ENCODE measurements around the gene SPRR2B. TPM values are rescaled to one million over a fixed set of nuclear protein-coding genes. Genes with fewer than 3 reads are reported as not detected.
A peak's percentile ranks its signal among the peaks of the same experiment; 100 is the strongest.

The SPRR2B gene
- total and polyA plus RNA-seq, 9 of the 15 experiments (the other 6 are each of a cell fraction or from before 2014, with no cell fraction given), result not detected

DNA sequence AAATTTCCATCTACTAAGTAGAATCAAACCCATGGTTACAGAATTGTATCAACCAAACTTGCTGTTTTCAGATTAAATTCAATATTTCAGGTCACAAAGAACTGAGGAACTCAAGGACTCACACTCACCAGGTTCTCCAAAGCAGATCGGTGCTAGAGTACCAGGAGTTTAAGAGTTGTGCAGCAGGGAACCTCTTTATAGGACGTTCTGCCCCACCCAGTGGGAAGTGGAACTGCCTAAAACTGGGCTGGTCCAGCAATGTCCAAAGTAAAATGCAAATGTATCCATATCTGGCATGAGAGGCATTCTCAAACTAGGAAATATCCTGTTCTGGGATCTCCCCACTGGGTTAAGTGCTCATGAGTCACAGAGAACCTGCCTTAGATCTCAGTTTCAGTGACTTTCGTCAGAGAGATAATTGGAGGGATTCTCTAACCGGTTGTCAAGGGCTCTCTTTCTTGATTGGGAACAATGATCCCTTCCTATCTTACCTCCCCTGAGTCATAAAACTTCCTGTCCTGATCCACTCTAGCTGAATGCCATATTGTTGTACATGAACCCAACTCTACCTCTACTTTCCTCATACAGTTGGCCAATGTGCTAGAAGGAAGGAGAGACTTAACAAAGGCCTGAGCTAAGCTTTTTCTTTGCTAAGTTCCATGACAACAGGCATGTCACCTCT lies 30.3 kb downstream of the SPRR2B start, which contains the start of gene SPRR2D (continued):
- TF ChIP-seq, protein P1, sequence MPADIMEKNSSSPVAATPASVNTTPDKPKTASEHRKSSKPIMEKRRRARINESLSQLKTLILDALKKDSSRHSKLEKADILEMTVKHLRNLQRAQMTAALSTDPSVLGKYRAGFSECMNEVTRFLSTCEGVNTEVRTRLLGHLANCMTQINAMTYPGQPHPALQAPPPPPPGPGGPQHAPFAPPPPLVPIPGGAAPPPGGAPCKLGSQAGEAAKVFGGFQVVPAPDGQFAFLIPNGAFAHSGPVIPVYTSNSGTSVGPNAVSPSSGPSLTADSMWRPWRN (IDR thresholded peaks at IDR 0.05; ENCODE audit: low read depth), result no peak
- TF ChIP-seq RBM34 (IDR thresholded peaks at IDR 0.05; ENCODE audit: borderline replicate concordance, insufficient read depth, low read length) (no peak), SMARCA4 (IDR thresholded peaks at IDR 0.05) (peak; percentile 62; the same call in 1 of the 2 replicates), ERF (CRISPR knock-in tag; IDR thresholded peaks at IDR 0.05) (no peak), SRSF7 (optimal IDR thresholded peaks at IDR 0.05; ENCODE audit: low read depth, low read length) (no peak), CBFA2T2 (conservative IDR thresholded peaks at IDR 0.05) (no peak), HOXB6 (CRISPR knock-in tag; IDR thresholded peaks at IDR 0.05; ENCODE audit: borderline replicate concordance) (no peak), ZNF696 (CRISPR knock-in tag; conservative IDR thresholded peaks at IDR 0.05) (no peak), PML (IDR thresholded peaks at IDR 0.05; ENCODE audit: low read length) (no peak), SAFB2 (IDR thresholded peaks at IDR 0.05; ENCODE audit: borderline replicate concordance, low read depth, low read length, severe bottlenecking) (no peak), GATAD2B (IDR thresholded peaks at IDR 0.05; ENCODE audit: borderline replicate concordance) (no peak), XRCC5 (IDR thresholded peaks at IDR 0.05; ENCODE audit: low read depth, low read length) (no peak), NCOA2 (IDR thresholded peaks at IDR 0.05; ENCODE audit: partially characterized antibody in 2 of 2) (no peak), MCM3 (IDR thresholded peaks at IDR 0.05) (no peak)
- TF ChIP-seq, protein P2, sequence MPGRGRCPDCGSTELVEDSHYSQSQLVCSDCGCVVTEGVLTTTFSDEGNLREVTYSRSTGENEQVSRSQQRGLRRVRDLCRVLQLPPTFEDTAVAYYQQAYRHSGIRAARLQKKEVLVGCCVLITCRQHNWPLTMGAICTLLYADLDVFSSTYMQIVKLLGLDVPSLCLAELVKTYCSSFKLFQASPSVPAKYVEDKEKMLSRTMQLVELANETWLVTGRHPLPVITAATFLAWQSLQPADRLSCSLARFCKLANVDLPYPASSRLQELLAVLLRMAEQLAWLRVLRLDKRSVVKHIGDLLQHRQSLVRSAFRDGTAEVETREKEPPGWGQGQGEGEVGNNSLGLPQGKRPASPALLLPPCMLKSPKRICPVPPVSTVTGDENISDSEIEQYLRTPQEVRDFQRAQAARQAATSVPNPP (IDR thresholded peaks at IDR 0.05; ENCODE audit: borderline replicate concordance, insufficient read depth, insufficient read length), result no peak
- TF ChIP-seq, protein P3, sequence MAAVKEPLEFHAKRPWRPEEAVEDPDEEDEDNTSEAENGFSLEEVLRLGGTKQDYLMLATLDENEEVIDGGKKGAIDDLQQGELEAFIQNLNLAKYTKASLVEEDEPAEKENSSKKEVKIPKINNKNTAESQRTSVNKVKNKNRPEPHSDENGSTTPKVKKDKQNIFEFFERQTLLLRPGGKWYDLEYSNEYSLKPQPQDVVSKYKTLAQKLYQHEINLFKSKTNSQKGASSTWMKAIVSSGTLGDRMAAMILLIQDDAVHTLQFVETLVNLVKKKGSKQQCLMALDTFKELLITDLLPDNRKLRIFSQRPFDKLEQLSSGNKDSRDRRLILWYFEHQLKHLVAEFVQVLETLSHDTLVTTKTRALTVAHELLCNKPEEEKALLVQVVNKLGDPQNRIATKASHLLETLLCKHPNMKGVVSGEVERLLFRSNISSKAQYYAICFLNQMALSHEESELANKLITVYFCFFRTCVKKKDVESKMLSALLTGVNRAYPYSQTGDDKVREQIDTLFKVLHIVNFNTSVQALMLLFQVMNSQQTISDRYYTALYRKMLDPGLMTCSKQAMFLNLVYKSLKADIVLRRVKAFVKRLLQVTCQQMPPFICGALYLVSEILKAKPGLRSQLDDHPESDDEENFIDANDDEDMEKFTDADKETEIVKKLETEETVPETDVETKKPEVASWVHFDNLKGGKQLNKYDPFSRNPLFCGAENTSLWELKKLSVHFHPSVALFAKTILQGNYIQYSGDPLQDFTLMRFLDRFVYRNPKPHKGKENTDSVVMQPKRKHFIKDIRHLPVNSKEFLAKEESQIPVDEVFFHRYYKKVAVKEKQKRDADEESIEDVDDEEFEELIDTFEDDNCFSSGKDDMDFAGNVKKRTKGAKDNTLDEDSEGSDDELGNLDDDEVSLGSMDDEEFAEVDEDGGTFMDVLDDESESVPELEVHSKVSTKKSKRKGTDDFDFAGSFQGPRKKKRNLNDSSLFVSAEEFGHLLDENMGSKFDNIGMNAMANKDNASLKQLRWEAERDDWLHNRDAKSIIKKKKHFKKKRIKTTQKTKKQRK (IDR thresholded peaks at IDR 0.05; ENCODE audit: borderline replicate concordance, low read depth, low read length), result no peak
- TF ChIP-seq, protein P4, sequence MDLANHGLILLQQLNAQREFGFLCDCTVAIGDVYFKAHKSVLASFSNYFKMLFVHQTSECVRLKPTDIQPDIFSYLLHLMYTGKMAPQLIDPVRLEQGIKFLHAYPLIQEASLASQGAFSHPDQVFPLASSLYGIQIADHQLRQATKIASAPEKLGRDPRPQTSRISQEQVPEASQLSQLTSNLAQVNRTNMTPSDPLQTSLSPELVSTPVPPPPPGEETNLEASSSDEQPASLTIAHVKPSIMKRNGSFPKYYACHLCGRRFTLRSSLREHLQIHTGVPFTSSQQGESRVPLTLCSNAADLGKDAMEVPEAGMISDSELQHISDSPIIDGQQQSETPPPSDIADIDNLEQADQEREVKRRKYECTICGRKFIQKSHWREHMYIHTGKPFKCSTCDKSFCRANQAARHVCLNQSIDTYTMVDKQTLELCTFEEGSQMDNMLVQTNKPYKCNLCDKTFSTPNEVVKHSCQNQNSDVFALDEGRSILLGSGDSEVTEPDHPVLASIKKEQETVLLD (IDR thresholded peaks at IDR 0.05), result no peak
- TF ChIP-seq, protein P5, sequence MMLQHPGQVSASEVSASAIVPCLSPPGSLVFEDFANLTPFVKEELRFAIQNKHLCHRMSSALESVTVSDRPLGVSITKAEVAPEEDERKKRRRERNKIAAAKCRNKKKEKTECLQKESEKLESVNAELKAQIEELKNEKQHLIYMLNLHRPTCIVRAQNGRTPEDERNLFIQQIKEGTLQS (IDR thresholded peaks at IDR 0.05), result peak; percentile 85
- TF ChIP-seq, protein P5 (CRISPR knock-in tag; conservative IDR thresholded peaks at IDR 0.05), result no peak
- TF ChIP-seq, protein P6, sequence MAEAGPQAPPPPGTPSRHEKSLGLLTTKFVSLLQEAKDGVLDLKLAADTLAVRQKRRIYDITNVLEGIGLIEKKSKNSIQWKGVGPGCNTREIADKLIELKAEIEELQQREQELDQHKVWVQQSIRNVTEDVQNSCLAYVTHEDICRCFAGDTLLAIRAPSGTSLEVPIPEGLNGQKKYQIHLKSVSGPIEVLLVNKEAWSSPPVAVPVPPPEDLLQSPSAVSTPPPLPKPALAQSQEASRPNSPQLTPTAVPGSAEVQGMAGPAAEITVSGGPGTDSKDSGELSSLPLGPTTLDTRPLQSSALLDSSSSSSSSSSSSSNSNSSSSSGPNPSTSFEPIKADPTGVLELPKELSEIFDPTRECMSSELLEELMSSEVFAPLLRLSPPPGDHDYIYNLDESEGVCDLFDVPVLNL (CRISPR knock-in tag; IDR thresholded peaks at IDR 0.05; ENCODE audit: low read depth), result no peak
